ENCODE results near the gene THOC3. TPM values are rescaled to one million over a fixed set of nuclear protein-coding genes. Genes with fewer than 3 reads are reported as not detected.
"Not testable (repeated sequence)": the region's sequence is repeated elsewhere in the genome, so short reads cannot be mapped to it uniquely, and the experiment has no call there.

Gene THOC3
- total RNA-seq, 1 experiment from 2014 or later: 124 TPM

DNA sequence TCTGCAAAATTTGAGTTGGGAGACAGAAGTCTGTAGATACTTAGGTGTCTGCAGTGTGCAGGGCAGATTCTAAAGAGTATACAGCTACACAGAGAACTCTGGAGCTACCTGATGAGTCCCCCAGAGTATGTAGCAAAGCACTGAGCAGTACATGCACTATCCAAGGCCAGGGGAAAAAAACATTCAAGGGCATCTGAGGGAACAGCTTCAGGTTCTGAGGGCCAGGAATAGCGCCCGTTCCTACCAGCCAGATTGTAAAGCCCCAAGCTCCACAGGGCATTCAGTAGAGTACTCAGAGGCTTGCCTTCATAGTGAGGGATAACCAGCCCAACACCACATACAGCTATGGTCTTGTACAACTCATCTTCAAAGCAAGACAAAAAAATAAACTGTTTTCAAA lies 27.5 kb downstream of the THOC3 start:
- not testable (repeated sequence) for DNase-seq (ENCODE audit: low read depth)

DNA sequence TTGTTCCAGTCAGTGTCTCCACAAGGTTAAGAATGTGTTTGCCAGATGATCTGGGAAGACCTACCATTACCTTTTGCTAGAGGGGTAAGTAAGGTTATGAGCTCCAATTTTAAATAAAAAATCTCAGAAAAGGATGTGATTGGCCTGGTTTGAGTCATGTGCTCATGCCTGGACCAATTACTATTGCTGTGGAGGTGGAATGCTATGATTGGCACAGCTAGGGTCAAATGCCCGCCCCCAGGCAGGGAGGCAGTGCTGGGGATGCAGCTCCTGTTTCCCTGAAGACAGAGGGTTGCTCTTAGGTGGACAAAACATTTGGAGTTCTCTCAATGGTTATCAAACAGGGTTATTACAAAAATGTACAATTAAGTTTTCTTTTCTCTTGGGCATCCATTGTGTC lies 29.6 kb downstream of the THOC3 start:
- not testable (repeated sequence) for DNase-seq (ENCODE audit: low read depth)

DNA sequence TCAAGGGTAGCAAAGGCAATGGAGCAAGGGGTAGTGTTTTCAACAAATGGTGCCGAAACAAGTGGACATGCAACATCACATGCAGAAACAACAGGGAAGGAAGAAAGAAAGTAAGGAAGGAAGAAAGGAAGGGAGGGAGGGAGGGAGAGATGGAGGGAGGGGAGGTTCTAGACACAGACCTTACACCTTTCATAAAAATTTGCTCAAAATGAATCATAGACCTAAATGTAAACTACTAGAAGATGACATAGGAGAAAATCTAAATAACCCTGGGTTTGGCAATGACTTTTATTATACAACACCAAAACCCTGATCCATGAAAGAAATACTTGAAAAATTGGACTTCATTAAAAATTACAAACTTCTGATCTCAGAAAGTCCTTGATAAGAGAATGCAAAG lies 39.4 kb downstream of the THOC3 start:
- not testable (repeated sequence) for DNase-seq (ENCODE audit: low read depth)

DNA sequence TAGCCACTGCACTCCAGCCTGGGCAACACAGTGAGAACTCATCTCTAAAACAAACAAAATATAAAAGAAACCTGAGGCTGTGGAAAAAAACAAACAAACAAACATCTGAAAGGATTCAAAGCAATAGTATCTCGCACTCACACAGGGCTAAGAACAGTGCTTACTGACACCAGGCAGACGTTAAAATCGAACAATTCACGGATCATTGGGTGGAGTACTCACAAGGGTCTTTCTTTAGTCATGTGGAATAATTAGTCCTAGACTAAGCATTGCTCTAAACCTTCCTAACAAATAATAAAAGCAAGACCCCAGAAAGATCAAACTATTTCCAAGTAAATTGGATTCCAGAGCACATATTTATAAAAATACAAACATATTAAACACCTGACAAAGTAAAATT lies 43.0 kb downstream of the THOC3 start:
- DNase-seq (ENCODE audit: low read depth): not testable (repeated sequence)

DNA sequence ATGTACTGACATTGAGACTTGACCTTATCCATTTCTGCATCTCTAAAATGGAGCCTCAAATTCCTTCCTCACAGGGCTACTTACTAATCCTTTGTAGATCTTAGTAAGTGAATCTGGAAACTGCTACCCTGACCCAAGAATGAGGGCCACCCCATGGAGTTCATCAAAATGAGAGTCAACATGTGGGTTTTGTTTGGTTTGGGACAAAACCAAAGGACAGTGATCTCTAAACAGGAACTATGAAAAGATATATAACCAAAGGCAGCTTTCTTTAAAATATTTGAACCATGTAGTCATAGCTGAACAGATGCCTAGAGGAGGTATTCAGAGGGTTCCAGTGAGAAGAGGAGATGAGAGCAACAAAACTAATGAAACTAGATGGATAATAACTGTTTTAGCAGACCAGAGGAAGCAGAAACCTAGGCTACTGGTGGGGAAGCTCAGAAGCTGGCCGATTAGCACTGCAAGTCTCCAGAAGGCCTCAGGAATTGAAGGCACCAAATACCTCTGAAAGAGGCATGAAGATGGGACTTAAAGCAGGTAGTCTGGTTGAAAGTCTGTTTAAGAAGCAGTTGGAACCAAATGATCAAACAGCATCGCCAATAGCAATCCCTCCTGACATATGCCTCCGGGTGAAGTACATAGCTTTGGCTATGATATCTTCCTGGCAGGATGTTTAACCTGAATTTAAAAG lies 45.8 kb downstream of the THOC3 start:
- DNase-seq (ENCODE audit: low read depth): peak; percentile 77

DNA sequence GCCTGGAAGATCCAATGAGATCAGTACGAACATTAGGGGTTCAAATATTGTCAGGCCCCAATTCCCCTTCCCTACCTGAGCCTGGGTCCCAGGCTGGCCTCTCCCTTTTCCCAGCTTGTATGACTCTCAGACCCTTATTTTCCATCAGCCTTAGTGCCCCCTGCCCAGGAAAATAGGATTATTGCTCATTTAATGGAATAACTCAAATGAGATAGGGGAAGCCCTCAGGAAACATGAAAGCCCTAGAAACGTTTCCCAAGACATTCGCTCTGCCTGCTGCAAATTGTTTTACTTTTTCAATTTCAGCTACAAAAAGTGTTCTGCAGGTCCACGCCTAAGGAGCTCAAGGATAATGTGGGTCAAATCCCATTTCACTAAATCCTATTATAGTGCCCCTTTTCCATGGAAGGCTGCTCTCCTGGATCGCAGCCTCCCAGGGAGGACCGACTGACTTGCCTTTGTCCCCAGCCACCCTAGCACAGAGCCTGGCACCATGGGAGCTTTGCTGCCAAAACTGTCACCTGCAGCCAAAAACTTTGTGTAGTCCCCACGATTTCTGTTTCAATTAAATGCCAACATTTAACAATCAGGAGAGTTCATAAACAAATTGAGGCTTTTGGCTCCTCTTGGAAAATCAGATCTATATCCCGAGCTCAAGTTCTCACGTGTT lies 46.9 kb downstream of the THOC3 start:
- DNase-seq (ENCODE audit: low read depth): no peak

DNA sequence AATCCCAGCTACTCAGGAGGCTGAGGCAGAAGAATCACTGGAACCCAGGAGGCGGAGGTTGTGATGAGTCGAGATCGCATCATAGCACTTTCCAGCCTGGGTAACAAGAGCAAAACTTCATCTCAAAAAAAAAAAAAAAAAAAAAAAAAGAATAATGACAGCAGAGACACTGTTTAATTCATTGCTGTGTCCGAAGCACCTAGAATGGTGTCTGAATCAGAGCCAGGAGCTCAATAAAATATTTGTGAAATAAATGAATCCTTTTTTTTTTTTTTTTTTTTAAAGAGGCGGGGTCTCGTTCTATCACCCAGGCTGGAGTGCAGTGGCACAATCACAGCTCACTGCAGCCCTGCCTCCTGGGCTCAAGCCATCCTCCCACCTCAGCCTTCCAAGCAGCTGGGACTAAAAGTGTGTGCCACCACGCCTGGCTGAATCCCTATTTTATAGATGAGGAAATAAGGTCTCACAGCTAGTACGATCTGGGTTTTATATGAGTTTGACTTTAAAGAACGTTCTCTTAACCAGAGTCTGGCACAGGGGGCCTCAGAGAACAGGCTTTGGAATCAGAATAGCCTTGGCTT lies 47.8 kb downstream of the THOC3 start:
- peak; percentile 77 for DNase-seq (ENCODE audit: low read depth)

DNA sequence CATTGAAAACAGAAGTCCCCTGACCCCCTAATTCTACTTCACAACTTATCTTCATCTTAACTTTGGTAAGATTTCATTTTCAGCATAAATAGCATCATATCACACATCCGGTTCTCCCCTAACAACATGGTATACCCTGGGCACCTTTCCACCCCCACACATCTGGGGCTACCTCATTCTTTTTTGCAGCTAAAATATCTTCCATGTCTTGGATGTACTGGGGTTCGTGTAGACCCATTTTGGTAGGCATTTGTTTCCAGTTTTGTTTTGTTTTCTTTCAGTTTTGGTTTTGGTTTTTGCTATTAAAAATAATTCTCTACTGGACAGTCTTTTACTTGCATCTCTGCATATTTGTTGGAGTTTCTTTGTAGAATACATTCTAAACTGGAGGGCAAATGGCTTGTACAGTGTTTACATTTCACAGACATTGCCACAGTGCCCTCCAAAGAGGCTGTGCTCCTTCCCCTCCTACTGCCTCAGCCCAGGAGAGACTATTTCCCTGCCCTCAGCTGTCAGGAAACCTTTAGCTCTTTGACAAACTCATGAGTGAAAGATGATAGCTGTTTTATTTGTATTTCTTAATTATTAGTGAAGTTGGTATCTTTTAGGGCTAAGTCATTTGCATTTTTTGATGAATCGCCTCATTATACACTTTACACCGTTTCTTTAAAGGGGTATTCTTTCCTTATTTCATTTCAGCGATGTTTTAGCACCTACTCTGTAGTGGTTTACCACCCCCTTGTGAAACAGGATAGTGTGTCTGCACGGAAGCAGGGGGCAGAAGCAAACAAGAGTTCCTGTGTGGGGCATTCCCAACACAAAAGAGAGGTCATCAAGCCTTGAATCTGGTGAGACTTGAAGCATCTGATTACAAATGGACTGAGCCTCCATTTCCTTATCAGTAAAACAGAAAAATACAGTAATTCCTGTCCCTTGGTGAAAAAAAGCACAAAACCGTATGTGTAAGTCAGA lies 52.8 kb downstream of the THOC3 start:
- not testable (repeated sequence) for DNase-seq (ENCODE audit: low read depth)

DNA sequence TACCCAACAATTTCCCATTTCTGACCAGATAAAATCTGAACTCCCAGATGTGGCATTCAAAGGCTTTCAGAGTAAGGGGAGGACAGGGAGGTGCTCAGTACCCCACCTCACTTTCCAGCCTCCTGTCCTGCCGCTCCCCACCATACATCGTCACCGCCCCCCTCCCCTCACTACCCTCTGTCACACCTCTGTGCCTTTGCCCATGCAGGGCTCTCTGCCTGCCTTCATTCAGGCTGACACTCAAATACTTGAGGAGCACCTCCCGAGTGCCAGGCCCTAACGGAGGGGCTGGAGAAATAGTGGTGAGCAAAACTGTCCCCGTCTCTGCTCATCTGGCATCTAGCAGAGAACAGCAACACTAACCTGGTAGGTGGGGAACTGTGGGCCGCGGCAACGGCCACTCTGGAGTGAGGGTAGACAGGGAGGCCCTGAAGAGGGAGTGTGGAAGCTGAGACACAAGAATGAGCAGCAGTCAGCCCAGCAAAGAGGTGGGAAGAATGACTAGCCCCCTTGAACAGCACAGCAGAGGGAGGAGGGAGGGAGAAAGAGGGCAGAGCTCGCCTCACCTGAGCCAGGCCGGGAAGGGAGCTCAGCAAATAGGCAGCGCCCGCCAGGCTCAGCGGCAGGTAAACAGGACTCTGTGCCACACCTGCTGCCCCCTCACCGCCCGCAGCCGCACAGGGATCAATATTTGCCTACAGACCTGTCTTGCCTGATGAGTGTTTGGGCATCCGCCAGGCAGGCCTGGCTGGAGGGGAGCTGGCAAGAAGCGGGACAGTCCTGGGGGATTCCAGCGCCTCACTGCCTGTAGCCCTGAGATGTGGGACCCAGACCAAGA lies 54.1 kb downstream of the THOC3 start:
- not testable (repeated sequence) for DNase-seq (ENCODE audit: low read depth)

DNA sequence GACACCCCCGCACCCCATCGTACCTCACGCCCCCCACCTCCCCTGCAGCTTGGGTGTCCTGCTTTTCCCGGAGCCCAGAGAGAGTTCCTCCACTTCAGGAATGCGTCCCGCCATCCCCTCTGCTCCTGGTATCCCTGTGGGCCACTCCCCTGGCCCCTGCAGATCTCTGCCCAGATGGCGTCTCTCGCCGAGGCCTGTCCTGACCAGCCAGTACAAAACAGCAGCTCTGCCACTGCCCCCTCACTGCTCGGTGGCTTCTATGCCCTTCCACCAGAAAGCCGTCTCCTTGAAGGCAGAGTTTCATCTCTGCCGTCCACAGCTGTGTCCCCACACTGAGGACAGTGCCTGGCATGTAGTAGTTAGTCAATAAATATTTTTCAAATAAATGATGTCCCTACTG lies 58.0 kb downstream of the THOC3 start:
- DNase-seq (ENCODE audit: low read depth): not testable (repeated sequence)

Other genes starting within 250 kb of the THOC3 start
- not detected in 2 replicates for gene CPLX2, start 96.7 kb downstream of the THOC3 start, total RNA-seq (2014; rRNA removed; shearing (Covaris generic))

Data from Daoy (cell line).